GM19351 (cell line): ENCODE data around the gene PALM3.

Experiments used
- ATAC-seq: cut with Tn5 transposase; IDR thresholded peaks from one replicate; pipeline ENCODE4 v1.9.1; 2021; ENCODE audit warnings: mild to moderate bottlenecking, moderate library complexity; ENCODE audit not compliant: unreplicated experiment

Gene PALM3

DNA sequence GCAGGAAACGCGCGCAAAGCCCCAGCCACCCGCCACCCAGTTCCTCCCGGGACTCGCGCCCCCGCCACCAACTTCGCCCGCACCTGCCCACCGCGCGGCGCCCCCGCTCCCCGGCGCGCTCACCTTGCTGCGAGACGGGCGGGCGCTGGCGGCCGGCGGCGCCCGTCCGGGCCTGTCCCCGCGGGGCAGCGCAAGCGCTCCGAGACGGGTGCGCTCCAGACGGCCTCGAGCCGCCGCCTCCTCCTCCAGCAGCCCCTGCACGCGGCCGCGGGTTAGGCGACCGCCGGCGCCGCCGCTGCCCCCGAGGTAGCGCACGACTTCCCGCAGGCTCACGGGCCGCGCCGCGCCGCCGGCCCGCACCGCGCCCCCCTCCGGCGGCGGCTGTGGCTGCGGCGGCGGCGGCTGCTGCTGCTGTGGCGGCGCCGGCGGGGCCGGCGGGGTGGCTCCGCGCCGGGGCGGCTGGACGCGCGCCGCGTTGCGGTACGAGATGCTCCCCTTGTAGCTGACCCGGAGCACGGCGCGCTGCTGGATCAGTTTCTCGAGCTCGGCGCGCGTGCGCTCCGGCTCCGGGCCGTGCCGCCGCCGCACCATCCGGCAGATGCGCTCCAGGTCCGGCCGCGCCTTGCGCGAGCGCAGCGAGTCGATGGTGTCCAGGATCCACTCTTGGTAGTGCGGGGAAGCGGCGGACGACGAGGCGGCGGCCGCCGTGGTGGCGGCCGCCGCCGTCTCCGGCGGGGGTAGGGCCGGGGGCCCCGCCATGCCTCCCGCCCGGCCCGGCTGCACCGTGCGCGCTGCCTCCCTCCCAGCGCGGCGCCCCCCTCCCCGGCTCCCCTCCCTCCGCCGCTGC lies 28.0 kb upstream of the PALM3 start:
- ATAC-seq, result peak; percentile 29

DNA sequence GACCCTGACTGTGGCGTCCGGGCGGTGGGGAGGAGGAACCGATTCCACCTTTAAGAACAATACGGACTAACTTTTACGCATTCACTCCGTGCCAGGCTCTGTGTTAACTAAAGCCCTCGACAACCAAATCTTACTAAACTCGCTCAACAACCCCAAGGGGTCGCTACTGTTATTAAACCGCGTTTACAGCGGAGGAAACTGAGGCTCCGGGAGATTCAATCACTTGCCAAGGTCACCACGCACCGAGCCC lies 27.5 kb upstream of the PALM3 start:
- no peak for ATAC-seq

DNA sequence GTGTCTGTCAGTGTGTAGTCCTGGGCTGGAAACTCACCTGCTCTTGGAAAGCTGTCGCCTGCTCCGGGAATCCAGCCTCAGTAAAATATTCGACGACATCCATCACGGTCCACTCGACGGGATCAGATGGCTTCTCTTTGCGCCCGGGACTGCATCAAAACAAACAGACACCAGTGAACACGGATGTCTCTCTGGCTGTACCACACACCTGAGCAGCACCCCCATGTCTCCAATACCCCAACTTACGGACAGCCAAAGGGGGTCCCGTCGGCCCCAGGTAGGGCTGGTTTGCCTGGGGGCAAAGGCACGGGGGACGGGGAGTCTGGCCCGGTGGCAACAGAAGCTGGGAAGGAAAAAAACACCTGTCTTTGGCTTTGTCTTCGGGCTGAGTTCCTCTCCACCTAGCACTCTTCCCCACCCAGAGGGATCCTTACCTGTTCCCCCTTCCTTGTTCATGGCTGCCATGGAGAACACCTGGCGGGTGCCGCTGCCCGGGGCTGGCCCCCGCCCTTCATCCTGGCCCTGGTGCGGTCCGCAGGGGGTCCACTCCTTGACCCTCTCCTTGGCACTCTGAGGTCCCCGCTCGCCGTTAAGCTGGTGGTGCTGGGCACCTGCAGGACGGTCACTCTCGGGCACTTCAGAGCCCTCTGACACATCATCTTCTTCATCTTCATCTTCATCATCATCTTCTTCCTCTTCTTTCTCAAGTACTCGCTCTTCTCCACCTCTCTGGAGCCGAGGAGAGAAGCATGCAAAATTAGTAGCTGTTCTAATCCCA lies 26.9 kb upstream of the PALM3 start:
- no peak for ATAC-seq

DNA sequence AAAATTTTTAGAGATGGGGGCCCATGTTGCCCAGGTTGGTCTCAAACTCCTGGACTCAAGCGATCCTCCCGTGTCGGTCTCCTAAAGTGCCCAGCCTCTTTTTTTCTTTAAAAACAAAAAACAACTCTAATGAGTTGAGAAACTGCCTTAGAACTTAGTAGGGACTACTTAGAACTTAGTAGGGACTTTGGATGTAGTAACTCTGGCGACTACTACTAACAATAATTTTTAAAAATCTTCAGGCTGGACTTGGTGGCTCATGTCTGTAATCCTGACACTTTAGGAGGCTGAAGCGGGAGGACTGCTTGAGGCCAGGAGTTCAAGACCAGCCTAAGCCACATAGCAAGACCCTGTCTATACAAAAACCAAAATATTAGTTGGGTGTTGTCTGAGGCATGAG lies 24.2 kb upstream of the PALM3 start:
- no peak for ATAC-seq

DNA sequence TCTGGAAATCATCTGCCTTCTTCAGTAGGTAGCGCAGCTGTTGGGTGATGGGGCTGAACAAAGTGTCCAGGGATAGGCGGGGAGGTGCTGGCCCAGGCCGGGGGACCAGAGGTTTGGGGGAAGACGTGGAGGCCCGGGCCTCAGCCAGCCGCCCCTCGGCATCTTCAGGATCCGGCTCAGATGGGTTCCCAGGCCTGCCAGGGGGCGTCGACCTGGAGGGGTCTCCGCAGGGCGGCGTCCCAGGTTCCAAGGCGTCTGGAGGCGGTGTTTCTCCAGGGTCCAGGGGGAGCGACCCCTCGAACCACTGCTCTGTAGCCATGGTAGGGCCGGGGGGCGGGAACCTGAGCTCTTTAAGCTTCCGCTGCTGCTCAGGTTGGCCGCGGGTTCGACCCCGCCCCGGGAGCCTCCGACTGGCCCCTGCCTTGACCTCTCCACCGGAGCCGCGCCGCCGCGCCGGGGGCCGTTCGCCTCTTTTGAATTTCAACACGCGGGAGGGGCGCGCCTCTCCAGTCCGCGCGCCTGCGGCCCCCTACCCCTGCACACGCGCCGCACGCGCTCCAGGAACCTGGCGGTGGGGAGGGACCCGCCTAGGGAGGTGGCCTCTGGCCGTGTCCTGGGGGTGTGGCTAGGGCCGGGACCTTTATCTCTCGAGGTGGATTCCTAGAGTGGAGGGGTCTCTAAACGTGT lies 23.6 kb upstream of the PALM3 start, which contains the start of gene C19orf67:
Gene C19orf67 (minus strand): TSS at position 475 of the 687 bp plus-strand sequence. CDS start 156 bp downstream, at position 319.
- no peak for ATAC-seq

DNA sequence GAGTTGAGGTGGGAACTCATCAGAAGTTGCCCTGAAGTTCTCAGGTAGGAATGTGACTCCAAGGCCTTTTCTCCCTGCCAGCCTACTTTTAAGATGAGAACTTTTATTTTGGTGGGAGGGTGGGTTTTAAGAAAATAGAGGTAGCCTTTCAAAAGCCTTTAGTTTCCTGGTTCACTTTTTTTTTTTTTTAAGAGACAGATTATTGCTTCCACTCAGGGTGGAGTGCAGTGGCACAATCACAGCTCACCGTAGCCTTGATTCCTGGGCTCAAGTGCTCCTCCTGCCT lies 20.7 kb upstream of the PALM3 start:
- no peak for ATAC-seq

DNA sequence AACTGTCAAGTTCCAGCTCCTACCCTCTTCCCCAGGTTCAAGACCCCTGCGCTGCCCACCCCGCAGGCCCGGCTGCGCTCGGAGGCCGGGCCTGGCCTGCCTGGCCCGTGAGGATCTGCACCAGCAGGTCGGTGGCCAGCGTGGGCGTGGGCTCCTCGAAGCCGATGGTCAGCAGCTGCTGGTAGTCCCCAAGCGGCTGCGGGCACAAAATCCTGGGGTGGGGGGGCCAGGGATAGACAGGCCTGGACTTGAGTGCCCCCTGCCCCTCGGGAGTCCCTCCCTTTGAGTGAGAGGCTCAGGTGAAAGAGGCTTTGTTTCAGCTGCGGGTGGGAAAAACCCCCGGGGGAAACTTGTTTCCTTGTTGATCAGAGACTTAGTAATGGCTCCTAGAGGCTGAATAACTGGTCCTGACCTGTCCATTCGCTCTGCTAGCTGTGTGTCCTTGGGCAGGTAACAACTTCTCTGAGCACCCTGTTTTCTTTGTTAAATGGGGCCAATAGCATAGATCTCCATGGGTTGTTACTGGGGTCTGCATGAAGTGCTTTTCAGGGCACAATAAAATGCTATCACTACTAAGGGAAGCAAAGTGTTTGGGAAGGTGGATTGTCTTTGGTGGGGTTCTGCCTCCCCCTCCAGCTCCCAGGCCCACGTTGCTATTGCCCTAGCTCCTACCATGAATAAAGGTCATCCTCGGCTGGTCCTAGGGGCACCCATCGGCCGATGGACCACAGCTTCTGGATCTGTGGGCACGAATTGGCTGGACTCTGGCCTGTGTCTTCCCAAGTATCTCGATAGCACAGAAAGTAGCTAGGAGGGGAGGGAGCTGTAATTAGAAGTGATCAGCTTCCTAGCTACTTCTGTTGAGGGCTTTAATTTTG lies 20.2 kb upstream of the PALM3 start:
- ATAC-seq, result no peak

DNA sequence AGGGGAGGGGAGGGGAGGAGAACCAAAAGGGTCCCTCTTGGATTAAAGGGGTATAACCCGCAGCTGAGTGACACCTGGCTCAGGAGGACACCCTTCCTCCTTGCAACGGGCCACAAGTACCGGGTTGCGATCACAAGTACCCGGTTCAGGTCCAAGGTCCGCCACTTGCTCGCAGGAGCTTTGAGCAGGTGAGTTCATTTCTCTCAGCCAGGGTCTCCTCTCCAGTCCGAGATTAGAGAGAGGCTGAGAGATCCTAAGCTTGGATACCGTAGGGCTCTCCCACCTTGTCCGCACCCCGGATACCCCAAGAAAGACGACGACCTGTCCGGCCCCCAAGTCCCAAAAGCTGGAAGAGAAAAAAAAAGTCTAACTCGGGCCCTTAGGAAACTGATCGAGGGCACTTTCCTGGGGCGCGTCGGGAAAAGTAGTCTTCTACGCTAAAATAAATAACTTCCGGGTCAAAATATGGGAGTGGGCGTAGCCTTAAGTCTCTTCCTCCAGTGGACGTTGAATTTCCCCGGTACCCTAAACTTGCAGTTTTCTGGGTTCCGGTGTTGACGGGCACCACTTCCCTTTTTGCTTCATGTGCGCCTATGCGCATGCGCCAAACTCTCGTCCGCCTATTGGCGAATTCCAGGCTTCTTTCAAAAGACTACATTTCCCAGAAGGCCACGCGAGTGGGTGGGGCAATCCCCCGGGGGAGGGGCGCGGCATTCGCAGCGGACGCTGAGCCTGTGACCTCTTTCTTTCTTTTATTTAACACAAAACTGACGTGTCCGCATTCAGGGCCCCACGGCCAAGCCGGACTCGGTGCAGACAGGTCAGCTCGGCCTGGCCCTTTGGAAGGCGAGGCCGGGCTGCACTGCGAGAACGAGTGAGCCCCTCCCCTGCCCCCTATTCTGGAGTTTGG lies 19.3 kb upstream of the PALM3 start:
- peak; percentile 84 for ATAC-seq

DNA sequence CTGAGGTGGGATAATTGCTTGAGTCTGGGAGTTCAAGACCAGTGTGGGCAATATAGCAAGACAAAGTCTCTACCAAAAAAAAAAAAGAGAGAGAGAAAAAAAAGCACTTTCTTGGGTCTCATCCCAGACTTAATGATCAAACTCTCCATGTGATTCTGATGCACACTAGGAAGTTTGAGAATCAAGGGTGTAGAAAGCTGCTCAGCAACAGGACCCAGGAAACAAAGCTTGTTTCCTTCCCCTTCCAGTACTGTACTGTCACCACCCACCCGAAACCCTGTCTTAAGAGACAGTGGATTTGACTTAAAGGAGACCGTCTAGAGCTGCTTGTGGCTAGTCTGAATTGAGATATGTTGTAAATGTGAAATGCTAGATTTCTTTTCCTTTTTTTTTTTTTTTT lies 16.5 kb upstream of the PALM3 start:
- ATAC-seq, result no peak

DNA sequence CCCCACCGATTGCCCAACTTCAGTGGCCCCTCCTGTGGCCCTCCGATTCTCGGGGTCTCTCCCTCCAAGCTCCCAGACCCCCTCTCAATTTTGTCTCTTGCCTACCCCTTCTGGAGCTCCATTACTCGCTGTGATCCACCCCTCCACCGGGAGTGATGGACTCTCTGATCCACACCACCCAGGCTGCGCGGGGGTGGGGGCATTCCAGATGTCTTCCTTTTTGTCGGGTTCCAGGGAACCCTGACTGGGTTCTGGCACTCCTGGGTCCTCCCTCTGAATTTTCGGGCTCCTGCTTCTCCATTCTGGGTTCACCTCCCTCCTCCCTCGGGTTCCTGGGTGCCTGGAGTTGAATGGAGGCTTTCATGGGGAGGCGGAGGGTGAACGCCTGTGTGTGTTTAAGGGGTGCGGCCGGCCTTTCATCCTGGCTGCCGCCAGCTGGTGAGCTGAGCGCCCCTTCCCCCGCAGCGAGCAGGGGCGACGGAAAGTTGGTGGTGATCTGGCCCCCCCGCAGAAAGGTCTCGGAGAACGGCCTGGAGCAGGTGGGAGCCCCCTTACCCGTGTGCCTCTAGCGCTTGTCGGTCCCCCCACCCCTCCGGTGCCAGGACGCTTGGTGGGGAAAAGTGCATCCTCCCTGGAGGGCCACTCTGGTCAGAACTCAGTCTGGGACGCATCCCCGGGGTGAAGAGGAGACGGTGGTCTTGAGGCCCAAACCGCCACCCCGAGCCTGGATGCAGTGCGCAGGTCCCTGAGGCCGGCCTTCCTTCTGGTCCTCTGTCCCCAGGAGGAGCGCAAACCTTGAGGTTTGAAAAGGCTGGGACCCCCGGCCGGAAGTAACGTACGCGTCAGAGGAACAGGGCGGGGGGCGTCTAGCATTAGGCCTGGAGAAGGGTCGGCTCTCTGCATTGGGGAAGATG lies 12.3 kb upstream of the PALM3 start:
- ATAC-seq, result no peak

DNA sequence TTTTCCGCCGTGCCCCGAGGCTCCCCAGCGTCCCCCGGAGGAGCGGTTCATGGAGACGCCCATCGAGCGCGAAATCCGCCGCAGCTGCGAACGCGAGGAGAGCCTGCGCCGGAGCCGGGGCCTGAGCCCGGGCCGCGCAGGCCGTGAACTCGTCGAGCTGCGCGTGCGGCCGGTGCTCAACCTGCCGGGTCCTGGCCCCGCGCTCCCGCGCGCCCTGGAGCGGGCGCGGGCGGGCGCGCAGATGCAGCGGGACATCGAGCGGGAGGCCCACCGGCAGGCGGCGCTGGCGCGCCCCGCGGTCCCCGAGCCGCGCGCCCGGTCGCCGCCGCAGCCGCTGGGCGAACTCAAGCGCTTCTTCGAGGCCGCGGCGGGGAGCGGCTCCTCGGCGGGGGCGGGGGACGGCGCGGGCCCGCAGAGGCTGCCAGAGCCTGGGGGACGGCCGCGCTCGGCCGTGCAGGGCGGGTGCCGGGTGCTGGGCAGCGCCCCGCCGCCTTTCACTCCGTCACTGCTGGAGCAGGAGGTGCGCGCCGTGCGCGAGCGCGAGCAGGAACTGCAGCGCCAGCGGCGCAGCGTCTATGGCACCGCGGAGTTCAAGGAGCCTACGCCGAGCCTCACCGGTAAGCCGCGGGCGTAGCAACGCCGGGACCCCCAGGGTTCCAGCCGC lies 11.5 kb upstream of the PALM3 start:
- peak; percentile 44 for ATAC-seq

DNA sequence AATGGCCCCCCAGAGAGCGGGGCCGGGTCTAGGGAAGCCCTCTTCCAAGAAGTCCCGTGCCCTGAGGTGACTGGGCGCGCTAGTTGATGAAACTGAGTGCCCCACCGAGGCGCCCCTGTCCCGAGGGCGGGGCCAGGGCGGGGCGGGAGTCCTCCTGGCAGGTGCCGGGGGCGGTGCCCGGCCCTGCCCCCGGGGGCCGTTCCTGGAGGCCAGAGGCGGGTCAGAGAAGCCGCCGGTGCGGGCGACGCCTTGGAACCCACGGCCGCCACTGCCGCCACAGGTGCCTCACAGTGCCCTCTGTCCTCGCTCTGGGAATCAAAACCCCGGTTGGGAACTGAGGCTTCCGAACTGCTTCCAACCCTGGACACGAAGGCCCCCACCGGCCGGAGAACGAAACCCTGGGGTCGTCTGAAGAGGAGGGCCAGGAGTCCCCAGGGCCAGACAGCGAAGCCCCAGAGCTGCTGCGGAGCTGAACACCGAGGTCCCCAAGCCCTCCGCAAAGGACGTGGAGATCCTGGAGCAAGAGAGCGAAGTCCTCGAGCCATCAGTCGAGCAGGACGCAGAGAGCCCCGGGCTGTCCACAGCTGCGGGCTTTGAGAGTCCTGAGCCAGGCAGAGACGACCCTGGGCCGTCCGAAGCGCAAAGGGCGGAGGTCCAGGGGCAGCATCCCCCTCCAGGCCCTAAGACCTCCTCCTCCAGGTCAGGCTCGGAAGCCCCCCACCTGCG lies 10.8 kb upstream of the PALM3 start, which contains the start of gene MISP3:
Gene MISP3 (plus strand): TSS at position 252 of the 726 bp plus-strand sequence. CDS start 524 bp downstream, outside the sequence.
- ATAC-seq, result no peak

DNA sequence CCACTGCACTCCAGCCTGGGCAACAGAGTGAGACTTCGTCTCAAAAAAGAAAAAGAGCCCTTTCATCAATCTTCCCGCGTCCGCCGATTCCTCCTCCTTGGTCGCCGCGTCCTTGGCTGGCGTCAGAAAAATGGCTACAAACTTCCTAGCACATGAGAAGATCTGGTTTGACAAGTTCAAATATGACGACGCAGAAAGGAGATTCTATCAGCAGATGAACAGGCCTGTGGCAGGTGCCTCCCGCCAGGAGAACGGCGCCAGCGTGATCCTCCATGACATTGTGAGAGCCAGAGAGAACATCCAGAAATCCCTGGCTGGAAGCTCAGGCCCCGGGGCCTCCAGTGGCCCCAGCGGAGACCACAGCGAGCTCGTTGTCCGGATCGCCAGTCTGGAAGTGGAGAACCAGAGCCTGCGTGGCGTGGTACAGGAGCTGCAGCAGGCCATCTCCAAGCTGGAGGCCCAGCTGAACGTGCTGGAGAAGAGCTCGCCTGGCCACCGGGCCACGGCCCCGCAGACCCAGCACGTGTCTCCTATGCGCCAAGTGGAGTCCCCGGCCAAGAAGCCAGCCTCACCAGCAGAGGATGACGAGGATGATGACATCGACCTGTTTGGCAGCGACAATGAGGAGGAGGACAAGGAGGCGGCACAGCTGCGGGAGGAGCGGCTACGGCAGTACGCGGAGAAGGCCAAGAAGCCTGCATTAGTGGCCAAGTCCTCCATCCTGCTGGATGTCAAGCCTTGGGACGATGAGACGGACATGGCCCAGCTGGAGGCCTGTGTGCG lies 8.6 kb upstream of the PALM3 start:
- no peak for ATAC-seq

DNA sequence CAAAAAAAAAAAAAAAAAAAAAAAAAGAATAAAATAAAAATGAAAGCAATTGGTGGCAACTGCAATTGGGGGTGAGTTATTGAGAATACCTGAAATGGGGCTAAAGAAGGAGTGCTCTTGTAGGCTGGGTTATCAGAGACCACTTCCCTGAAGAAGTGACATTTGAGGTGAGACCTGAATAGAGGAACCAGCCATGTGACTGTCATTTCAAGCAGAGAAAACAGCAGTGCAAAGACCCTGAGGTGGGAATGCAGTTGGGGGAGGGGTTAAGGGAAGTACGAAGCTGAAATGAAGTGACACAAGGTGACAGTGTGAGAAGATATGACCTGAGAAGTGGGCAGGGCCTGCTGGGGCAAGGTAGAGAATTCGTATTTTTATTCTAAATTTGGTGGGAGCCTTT lies 4.3 kb upstream of the PALM3 start:
- ATAC-seq, result no peak

DNA sequence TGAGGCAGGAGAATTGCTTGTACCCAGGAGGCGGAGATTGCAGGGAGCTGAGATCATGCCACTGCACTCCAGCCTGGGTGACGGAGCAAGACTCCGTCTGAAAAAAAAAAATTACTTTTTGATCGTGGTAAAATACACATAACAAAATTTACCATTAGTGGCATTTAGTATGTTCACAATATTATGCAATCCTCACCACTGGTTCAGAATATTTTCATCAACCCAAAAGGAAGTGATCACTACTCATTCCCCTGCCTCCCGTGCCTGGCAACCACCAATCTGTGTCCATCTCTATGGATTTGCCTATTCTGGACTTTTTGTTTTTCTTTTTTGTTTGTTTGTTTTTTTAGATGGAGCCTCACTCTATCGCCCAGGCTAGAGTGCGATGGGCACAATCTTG lies 1.2 kb upstream of the PALM3 start:
- no peak for ATAC-seq

DNA sequence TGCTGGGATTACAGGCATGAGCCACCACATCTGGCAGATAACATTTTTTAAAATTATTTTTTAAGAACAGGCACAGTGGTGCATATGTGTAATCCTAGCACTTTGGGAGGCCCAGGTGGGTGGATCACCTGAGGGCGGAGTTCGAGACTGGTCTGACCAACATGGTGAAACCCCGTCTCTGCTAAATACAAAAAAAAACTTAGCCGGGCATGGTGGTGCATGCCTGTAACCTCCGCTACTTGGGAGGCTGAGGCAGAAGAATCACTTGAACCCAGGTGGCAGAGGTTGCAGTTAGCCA lies 631 bp upstream of the PALM3 start:
- no peak for ATAC-seq

DNA sequence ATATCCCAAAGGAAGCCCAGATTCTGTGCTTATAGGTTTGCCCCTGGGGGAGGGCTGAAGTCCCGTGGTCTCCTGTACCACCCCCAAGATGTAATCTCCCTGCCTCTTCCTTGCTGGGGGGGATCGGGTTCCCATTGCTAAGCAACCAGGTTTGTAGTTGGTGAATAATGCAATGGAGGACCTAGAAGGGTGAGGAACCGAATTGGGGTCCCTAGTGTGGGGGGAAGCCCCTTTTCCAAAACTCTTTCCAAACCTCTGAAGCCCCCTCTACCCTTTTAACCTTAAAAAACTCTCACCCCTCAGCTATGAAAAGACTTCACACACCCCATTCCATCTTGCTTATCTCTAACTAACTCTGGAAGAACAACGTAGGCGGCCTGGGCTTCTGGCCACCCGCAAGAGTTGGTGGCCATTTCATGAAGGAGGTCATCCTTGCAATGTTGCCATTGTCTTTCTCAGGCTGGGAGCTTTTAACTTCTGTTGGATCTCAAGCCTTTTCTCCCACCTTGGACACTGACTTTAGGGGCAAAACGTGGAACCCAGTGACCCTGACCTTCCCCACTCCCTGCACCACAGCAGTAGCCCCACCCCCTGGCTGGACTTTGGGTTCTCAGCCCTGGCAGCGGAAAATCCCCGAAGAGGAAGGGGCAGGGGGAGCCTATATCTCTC lies 661 bp downstream of the PALM3 start:
- ATAC-seq, result no peak
